ENCODE results near the gene ATPAF1. TPM values are rescaled to one million over a fixed set of nuclear protein-coding genes. Genes with fewer than 3 reads are reported as not detected.
A peak's percentile ranks its signal among the peaks of the same experiment; 100 is the strongest.

The ATPAF1 gene, protein sequence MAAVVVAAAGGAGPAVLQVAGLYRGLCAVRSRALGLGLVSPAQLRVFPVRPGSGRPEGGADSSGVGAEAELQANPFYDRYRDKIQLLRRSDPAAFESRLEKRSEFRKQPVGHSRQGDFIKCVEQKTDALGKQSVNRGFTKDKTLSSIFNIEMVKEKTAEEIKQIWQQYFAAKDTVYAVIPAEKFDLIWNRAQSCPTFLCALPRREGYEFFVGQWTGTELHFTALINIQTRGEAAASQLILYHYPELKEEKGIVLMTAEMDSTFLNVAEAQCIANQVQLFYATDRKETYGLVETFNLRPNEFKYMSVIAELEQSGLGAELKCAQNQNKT
- polyA plus RNA-seq (2013) = 34.2 TPM

GRCh38 chr1:46667782-46668760, at the start of gene ATPAF1:
Gene ATPAF1, minus strand, starts transcription at chr1:46668364. Its CDS starts 42 bp downstream, at chr1:46668322.
- Histone ChIP-seq H3K27me3 (replicated peaks in 2 of 5; ENCODE audit: control insufficient read depth in 4 of 5, insufficient read depth in 5 of 5, low read length in 4 of 5) (no peaks in the 10 kb centered on the region), H3K36me3 (ENCODE audit: control insufficient read depth in 4 of 4, insufficient read depth in 4 of 4, low read length in 3 of 4) (peaks cover 4 to 18% (median 14%) of the 10 kb centered on the region in 4 experiments), H3K4me1 (ENCODE audit: control extremely low read depth in 1 of 4, control insufficient read depth in 4 of 4, insufficient read depth in 4 of 4, low read length in 3 of 4) (peaks cover 4 to 18% (median 9%) of the 10 kb centered on the region in 4 experiments), H3K4me3 (ENCODE audit: control insufficient read depth in 1 of 7, extremely low read depth in 1 of 7, insufficient read depth in 4 of 7, low read depth in 2 of 7, low read length in 6 of 7) (peak within 1 kb of the TSS; percentile 64 to 83 (median 80)), H3K27ac (ENCODE audit: insufficient read depth in 1 of 2, low read depth in 1 of 2, low read length in 2 of 2, poor library complexity in 1 of 2, severe bottlenecking in 2 of 2) (peak within 1 kb of the TSS in 1 of 2 experiments; percentile 75), H3K9me3 (ENCODE audit: control extremely low read depth in 1 of 5, control insufficient read depth in 4 of 5, insufficient read depth in 2 of 5, low read depth in 1 of 5, low read length in 4 of 5) (no peaks in the 10 kb centered on the region)
- DNase-seq = peak; percentile 46 to 71 (median 56)
- ChIA-PET CTCF (interaction anchor here (1.2 to 2.3 kb wide), 7 partner anchors 10 to 67 kb away, joined by 3 to 13 read pairs (median 4); no protein-coding TSS in a partner anchor), POLR2A (interaction anchor here (0.6 to 1.0 kb wide), 2 partner anchors 13 to 360 kb away, joined by 3 to 6 read pairs; no protein-coding TSS in a partner anchor)
- WGBS (ENCODE audit: insufficient coverage) = 1% methylated on average over 48 of the region's 96 CpGs

- peak overlapping the region in 1 of 2 experiments; percentile 87 for H3K27ac ChIP-seq (ENCODE audit: insufficient read depth in 1 of 2, low read depth in 1 of 2, low read length in 2 of 2, poor library complexity in 1 of 2, severe bottlenecking in 2 of 2)
- 96% methylated on average over 4 of the region's 9 CpGs for WGBS (ENCODE audit: insufficient coverage)
- POLR2A ChIA-PET = no interaction called here
Observed at GRCh38 chr1:46717654-46718053, 49.5 kb upstream of the ATPAF1 start.

GRCh38 chr1:46714976-46715375, 46.8 kb upstream of the ATPAF1 start:
- H3K27me3 ChIP-seq (replicated peaks in 2 of 5; ENCODE audit: control insufficient read depth in 4 of 5, insufficient read depth in 5 of 5, low read length in 4 of 5) = no peaks in the 10 kb centered on the region
- H3K4me1 ChIP-seq (ENCODE audit: control extremely low read depth in 1 of 4, control insufficient read depth in 4 of 4, insufficient read depth in 4 of 4, low read length in 3 of 4) = peaks cover 14 to 28% (median 27%) of the 10 kb centered on the region in 4 experiments
- peaks cover 8 to 40% (median 26%) of the 10 kb centered on the region in 4 experiments for H3K36me3 ChIP-seq (ENCODE audit: control insufficient read depth in 4 of 4, insufficient read depth in 4 of 4, low read length in 3 of 4)
- no peak for DNase-seq
- ChIA-PET POLR2A (no interaction called here), CTCF (interaction anchor here (0.9 to 1.1 kb wide), 2 partner anchors 27 to 128 kb away, joined by 3 read pairs; no protein-coding TSS in a partner anchor)
- no peak overlapping the region for H3K4me3 ChIP-seq (ENCODE audit: control insufficient read depth in 1 of 7, extremely low read depth in 1 of 7, insufficient read depth in 4 of 7, low read depth in 2 of 7, low read length in 6 of 7)
- no peaks in the 10 kb centered on the region for H3K9me3 ChIP-seq (ENCODE audit: control extremely low read depth in 1 of 5, control insufficient read depth in 4 of 5, insufficient read depth in 2 of 5, low read depth in 1 of 5, low read length in 4 of 5)
- no CpG with 5 or more reads among the region's 3 CpGs for whole genome bisulfite sequencing (ENCODE audit: insufficient coverage)
- H3K27ac ChIP-seq (ENCODE audit: insufficient read depth in 1 of 2, low read depth in 1 of 2, low read length in 2 of 2, poor library complexity in 1 of 2, severe bottlenecking in 2 of 2) = no peak overlapping the region

More at GRCh38 chr1:46717654-46718053, 49.5 kb upstream of the ATPAF1 start:
- H3K9me3 ChIP-seq (ENCODE audit: control extremely low read depth in 1 of 5, control insufficient read depth in 4 of 5, insufficient read depth in 2 of 5, low read depth in 1 of 5, low read length in 4 of 5) = no peaks in the 10 kb centered on the region
- no peak for DNase-seq
- peaks cover 4 to 27% (median 18%) of the 10 kb centered on the region in 4 experiments for H3K36me3 ChIP-seq (ENCODE audit: control insufficient read depth in 4 of 4, insufficient read depth in 4 of 4, low read length in 3 of 4)
- H3K4me3 ChIP-seq (ENCODE audit: control insufficient read depth in 1 of 7, extremely low read depth in 1 of 7, insufficient read depth in 4 of 7, low read depth in 2 of 7, low read length in 6 of 7) = peak overlapping the region in 5 of 7 experiments; percentile 78 to 91 (median 90)
- peaks cover 0 to 2% (median 0%) of the 10 kb centered on the region in 5 experiments for H3K27me3 ChIP-seq (replicated peaks in 2 of 5; ENCODE audit: control insufficient read depth in 4 of 5, insufficient read depth in 5 of 5, low read length in 4 of 5)
- H3K4me1 ChIP-seq (ENCODE audit: control extremely low read depth in 1 of 4, control insufficient read depth in 4 of 4, insufficient read depth in 4 of 4, low read length in 3 of 4) = peaks cover 14 to 28% (median 27%) of the 10 kb centered on the region in 4 experiments
- CTCF ChIA-PET = interaction anchor here (0.9 to 1.3 kb wide), 2 partner anchors 9 to 70 kb away, joined by 3 read pairs; no protein-coding TSS in a partner anchor

- no peak overlapping the region for H3K27ac ChIP-seq (ENCODE audit: insufficient read depth in 1 of 2, low read depth in 1 of 2, low read length in 2 of 2, poor library complexity in 1 of 2, severe bottlenecking in 2 of 2)
Observed at GRCh38 chr1:46708121-46708520, 40.0 kb upstream of the ATPAF1 start.

DNA sequence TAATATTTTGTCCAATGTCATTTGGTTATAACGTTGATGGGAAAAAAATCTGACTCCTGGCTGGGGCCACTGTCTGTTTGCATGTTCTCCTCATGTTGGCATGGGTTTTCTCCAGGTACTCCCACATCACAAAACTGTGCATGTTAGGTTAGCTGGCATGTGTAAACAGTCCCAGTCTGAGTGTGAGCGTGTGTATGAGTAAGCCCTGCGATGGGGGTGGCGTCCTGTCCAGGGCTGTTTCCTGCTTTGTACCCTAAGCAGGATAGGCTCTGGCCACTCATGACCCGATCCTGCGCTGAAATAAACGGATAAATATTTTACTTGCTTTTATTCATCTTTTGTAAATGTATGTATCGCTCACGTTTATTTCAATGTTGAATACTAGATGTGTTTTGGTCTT, 37.2 kb upstream of the ATPAF1 start:
- Histone ChIP-seq H3K4me3 (ENCODE audit: control insufficient read depth in 1 of 7, extremely low read depth in 1 of 7, insufficient read depth in 4 of 7, low read depth in 2 of 7, low read length in 6 of 7) (no peak overlapping the region), H3K4me1 (ENCODE audit: control extremely low read depth in 1 of 4, control insufficient read depth in 4 of 4, insufficient read depth in 4 of 4, low read length in 3 of 4) (peaks cover 0 to 2% (median 0%) of the 10 kb centered on the region in 4 experiments), H3K27me3 (replicated peaks in 2 of 5; ENCODE audit: control insufficient read depth in 4 of 5, insufficient read depth in 5 of 5, low read length in 4 of 5) (no peaks in the 10 kb centered on the region), H3K9me3 (ENCODE audit: control extremely low read depth in 1 of 5, control insufficient read depth in 4 of 5, insufficient read depth in 2 of 5, low read depth in 1 of 5, low read length in 4 of 5) (no peaks in the 10 kb centered on the region), H3K27ac (ENCODE audit: insufficient read depth in 1 of 2, low read depth in 1 of 2, low read length in 2 of 2, poor library complexity in 1 of 2, severe bottlenecking in 2 of 2) (no peak overlapping the region), H3K36me3 (ENCODE audit: control insufficient read depth in 4 of 4, insufficient read depth in 4 of 4, low read length in 3 of 4) (peaks cover 15 to 70% (median 44%) of the 10 kb centered on the region in 4 experiments)
- ChIA-PET CTCF (no interaction called here), POLR2A (no interaction called here)
- DNase-seq = no peak
- 91% methylated on average over 5 of the region's 9 CpGs for WGBS (ENCODE audit: insufficient coverage)

More at GRCh38 chr1:46708121-46708520, 40.0 kb upstream of the ATPAF1 start:
- no CpG with 5 or more reads among the region's 1 CpG for WGBS (ENCODE audit: insufficient coverage)
- no peak overlapping the region for H3K4me3 ChIP-seq (ENCODE audit: control insufficient read depth in 1 of 7, extremely low read depth in 1 of 7, insufficient read depth in 4 of 7, low read depth in 2 of 7, low read length in 6 of 7)
- H3K4me1 ChIP-seq (ENCODE audit: control extremely low read depth in 1 of 4, control insufficient read depth in 4 of 4, insufficient read depth in 4 of 4, low read length in 3 of 4) = peaks cover 0 to 2% (median 0%) of the 10 kb centered on the region in 4 experiments
- H3K27me3 ChIP-seq (replicated peaks in 2 of 5; ENCODE audit: control insufficient read depth in 4 of 5, insufficient read depth in 5 of 5, low read length in 4 of 5) = no peaks in the 10 kb centered on the region
- DNase-seq = no peak
- POLR2A ChIA-PET = interaction anchor here (0.6 kb wide), 1 partner anchor 27 kb away, joined by 3 read pairs; no protein-coding TSS in a partner anchor
- H3K36me3 ChIP-seq (ENCODE audit: control insufficient read depth in 4 of 4, insufficient read depth in 4 of 4, low read length in 3 of 4) = peaks cover 13 to 70% (median 45%) of the 10 kb centered on the region in 4 experiments
- CTCF ChIA-PET = interaction anchor here (1.0 to 1.3 kb wide), 3 partner anchors 11 to 30 kb away, joined by 3 to 4 read pairs (median 4); no protein-coding TSS in a partner anchor
- no peaks in the 10 kb centered on the region for H3K9me3 ChIP-seq (ENCODE audit: control extremely low read depth in 1 of 5, control insufficient read depth in 4 of 5, insufficient read depth in 2 of 5, low read depth in 1 of 5, low read length in 4 of 5)

GRCh38 chr1:46703927-46704641, 35.9 kb upstream of the ATPAF1 start:
- peaks cover 0 to 2% (median 0%) of the 10 kb centered on the region in 4 experiments for H3K4me1 ChIP-seq (ENCODE audit: control extremely low read depth in 1 of 4, control insufficient read depth in 4 of 4, insufficient read depth in 4 of 4, low read length in 3 of 4)
- peaks cover 15 to 70% (median 42%) of the 10 kb centered on the region in 4 experiments for H3K36me3 ChIP-seq (ENCODE audit: control insufficient read depth in 4 of 4, insufficient read depth in 4 of 4, low read length in 3 of 4)
- H3K9me3 ChIP-seq (ENCODE audit: control extremely low read depth in 1 of 5, control insufficient read depth in 4 of 5, insufficient read depth in 2 of 5, low read depth in 1 of 5, low read length in 4 of 5) = no peaks in the 10 kb centered on the region
- ChIA-PET POLR2A (interaction anchor here (0.6 kb wide), 1 partner anchor 10 kb away, joined by 3 read pairs; no protein-coding TSS in a partner anchor), CTCF (interaction anchor here (0.7 kb wide), 1 partner anchor 8 kb away, joined by 3 read pairs; no protein-coding TSS in a partner anchor)
- no peaks in the 10 kb centered on the region for H3K27me3 ChIP-seq (replicated peaks in 2 of 5; ENCODE audit: control insufficient read depth in 4 of 5, insufficient read depth in 5 of 5, low read length in 4 of 5)
- no peak overlapping the region for H3K27ac ChIP-seq (ENCODE audit: insufficient read depth in 1 of 2, low read depth in 1 of 2, low read length in 2 of 2, poor library complexity in 1 of 2, severe bottlenecking in 2 of 2)
- WGBS (ENCODE audit: insufficient coverage) = no CpG with 5 or more reads among the region's 3 CpGs
- DNase-seq = no peak
- H3K4me3 ChIP-seq (ENCODE audit: control insufficient read depth in 1 of 7, extremely low read depth in 1 of 7, insufficient read depth in 4 of 7, low read depth in 2 of 7, low read length in 6 of 7) = no peak overlapping the region
